ENCODE results near the gene CXCR3.

DNA sequence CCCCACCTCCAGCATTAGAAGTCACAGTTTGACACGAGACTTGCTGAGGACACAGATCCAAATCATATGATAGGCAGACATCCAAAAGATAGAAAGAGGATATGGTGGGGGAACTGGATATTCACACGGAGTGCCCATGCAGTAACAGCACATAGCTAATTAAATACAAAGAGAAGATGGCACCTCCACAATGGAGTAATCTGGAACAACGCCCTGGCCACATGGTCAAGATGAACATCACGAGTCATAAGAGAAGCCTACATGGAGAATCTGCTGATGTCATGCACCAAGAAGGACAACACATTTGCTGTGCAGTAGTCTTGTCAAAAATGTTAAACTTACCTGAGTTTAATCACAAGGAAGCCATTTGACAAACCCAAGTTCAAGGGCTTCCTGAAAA is 39.0 kb upstream of the CXCR3 start:
- TF ChIP-seq TAF1 (IDR thresholded peaks at IDR 0.05; ENCODE audit: borderline replicate concordance, low read depth, low read length) (no peak), POLR2A (IDR thresholded peaks at IDR 0.05; ENCODE audit: low read depth, low read length) (no peak)
